ENCODE measurements around the gene LYRM9.
"Not testable (repeated sequence)": the region's sequence is repeated elsewhere in the genome, so short reads cannot be mapped to it uniquely, and the experiment has no call there.

Gene LYRM9

GRCh38 chr17:27837769-27838168, 55.4 kb downstream of the LYRM9 start:
- not testable (repeated sequence) for DNase-seq

- DNase-seq = no peak
These were observed 56.5 kb downstream of the LYRM9 start for GRCh38 chr17:27836651-27837050.

DNA sequence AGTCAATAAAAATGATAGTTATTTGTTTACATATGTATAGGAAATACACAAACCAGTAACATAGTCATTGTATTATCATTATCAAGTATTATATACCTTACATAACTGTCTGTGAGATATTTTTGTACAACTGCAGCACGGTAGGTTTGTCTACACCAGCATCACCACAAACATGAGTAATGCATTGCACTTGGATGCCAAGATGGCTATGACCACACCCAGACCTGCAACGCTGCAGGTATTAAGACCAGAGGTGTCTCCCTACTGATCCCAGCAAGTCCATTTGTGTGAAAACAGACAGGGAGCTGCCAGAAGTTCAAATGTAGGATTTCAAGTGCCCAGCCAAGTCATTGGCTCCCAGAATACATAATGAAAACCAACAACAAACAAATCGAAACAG, 58.6 kb downstream of the LYRM9 start:
- no peak for DNase-seq

DNA sequence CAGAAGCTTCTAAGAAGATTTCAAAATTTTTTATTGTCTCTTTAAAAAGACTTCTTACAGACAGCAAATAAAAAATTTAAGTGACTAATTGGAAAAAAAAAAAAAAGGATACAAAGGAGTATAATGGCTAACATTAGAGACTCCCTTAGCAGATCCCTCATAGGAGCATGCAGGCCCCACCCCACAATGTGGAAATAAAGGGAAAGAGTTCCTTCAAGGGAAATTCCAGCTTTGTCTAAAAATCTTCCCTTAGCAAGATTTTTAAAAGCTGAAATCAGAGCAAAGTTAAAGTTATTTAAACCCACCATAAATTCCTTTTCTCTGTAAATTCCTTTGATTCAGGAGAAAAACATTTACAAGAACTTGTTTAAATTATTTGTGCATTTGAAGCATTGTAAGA, 60.3 kb downstream of the LYRM9 start:
- DNase-seq = no peak

DNA sequence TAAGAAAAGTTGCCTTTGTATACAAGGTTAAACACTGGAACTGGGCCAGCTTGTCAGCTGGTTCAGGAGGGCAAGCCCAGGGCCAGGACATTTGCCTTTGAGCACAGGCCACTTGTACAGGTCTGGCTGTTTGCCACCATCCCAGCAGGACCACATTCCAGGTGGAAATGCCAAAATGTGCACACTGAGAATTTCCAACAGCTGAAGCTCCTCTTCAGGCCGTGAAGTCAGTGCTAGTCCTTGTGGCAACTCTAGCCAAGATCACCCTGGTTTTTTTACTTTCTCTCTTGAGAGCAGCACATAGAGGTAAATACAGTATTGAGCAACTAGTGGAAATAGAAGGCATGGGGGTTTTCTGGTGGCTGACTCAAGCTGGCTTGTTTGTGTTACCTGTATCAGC, 63.3 kb downstream of the LYRM9 start:
- not testable (repeated sequence) for DNase-seq

DNA sequence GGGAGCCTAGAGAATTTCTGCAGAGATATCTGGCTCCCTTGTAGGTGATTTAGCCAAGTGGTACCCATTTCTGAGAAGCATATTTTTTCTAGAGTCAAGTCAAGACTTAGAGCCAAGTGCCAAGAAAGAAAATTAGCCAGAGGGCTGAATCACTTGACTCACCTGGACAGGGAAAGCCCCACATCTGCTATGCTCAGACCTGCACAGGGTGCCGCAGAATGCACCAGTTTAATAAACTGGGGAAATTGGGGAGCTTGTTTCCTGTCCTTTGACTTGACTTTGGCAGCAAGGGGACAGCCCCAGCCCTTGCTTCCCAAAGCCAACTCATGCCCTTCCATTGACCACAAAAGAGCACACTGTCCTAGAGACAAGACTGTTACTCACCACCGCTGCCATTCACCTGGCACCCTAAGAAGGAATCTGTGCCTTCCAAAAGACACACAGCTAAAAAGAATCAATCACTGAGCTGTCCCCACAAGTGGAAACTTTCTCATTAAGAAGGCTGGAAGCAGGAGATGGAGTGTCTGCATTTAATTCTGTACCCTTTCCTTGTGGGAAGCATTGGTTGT, 63.9 kb downstream of the LYRM9 start:
- not testable (repeated sequence) for DNase-seq
